Measurements from ENCODE around the gene ANO4. TPM values are rescaled to one million over a fixed set of nuclear protein-coding genes. Genes with fewer than 3 reads are reported as not detected.

Gene ANO4
- total and polyA plus RNA-seq, 2 of the 8 experiments (the other 6 are each of a cell fraction or from before 2014, with no cell fraction given) = 1.1 to 3.4 TPM

DNA sequence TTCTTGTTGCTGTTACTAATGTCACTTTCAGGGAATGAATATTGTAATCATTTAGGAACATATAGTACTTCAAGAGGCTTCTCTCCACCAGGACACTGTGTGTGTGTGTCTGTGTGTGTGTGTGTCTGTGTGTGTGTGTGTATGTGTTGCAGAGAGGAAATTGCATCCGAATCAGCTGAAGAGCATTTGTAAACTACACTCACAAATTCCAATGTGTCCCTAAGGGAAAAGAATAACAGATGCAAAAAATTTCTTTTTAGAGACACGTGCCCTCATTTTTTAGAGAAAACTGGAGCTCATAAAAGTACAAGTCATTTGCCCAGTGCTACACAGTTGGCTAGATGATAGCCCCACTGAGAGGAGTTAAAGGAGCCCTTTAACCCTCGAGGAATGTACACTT, 168.8 kb downstream of the ANO4 start:
- Histone ChIP-seq H3K23ac (ENCODE audit: insufficient read length) (no peak overlapping the region), H2BK15ac (ENCODE audit: low read length) (no peak overlapping the region), H2BK20ac (ENCODE audit: low read length) (no peak overlapping the region; the same call in 1 of the 2 replicates), H3K9ac (replicated peaks in 1 of 4; ENCODE audit: extremely low read depth in 1 of 4, low read depth in 3 of 4, low read length in 3 of 4) (no peak overlapping the region), H2BK12ac (ENCODE audit: low read depth, low read length) (no peak overlapping the region), H3K18ac (ENCODE audit: extremely low read depth, low read length) (no peak overlapping the region), H3K4me2 (ENCODE audit: insufficient read depth in 1 of 2, low read depth in 2 of 2, low read length in 2 of 2) (no peak overlapping the region), H4K5ac (ENCODE audit: insufficient read length, low read depth, low read length) (no peak overlapping the region), H2AFZ (ENCODE audit: low read length) (no peak overlapping the region), H4K20me1 (replicated peaks in 1 of 2; ENCODE audit: control insufficient read depth in 1 of 2, insufficient read depth in 2 of 2, low read length in 2 of 2) (no peaks in the 10 kb centered on the region), H3K23me2 (ENCODE audit: low read depth, low read length) (no peaks in the 10 kb centered on the region), H4K91ac (replicated peaks; ENCODE audit: insufficient read length, low read length) (no peak overlapping the region), H3K27ac (ENCODE audit: low read depth, low read length) (no peak overlapping the region), H2BK120ac (replicated peaks; ENCODE audit: low read depth, low read length) (no peak overlapping the region), H3K4me3 (ENCODE audit: extremely low read depth in 1 of 4, insufficient read depth in 2 of 4, low read depth in 3 of 4, low read length in 4 of 4) (no peak overlapping the region), H3K4me1 (replicated peaks in 1 of 4; ENCODE audit: control insufficient read depth in 3 of 4, insufficient read depth in 4 of 4, low read length in 3 of 4) (peaks cover 0 to 8% (median 3%) of the 10 kb centered on the region in 4 experiments; a peak in 2 of 7 replicates), H3K79me1 (ENCODE audit: low read depth, low read length) (no peaks in the 10 kb centered on the region), H3K56ac (replicated peaks; ENCODE audit: insufficient read length, low read depth, low read length) (no peak overlapping the region), H3K4ac (replicated peaks; ENCODE audit: insufficient read length, low read depth, low read length) (no peak overlapping the region), H3K9me3 (ENCODE audit: insufficient read depth in 2 of 2, low read depth in 1 of 2, low read length in 1 of 2) (no peaks in the 10 kb centered on the region; a peak in 1 of 4 replicates), H2AK5ac (ENCODE audit: low read depth, low read length) (no peak overlapping the region), H2BK5ac (ENCODE audit: low read depth, low read length) (no peak overlapping the region), H4K8ac (ENCODE audit: extremely low read depth, insufficient read depth, low read length) (no peak overlapping the region), H3K36me3 (ENCODE audit: control insufficient read depth in 2 of 4, insufficient read depth in 4 of 4, low read length in 3 of 4) (no peaks in the 10 kb centered on the region), H3K14ac (ENCODE audit: insufficient read length) (no peak overlapping the region), H3K79me2 (ENCODE audit: control insufficient read depth in 1 of 2, insufficient read depth in 2 of 2, low read length in 2 of 2) (no peaks in the 10 kb centered on the region), H3K27me3 (replicated peaks in 1 of 4; ENCODE audit: control insufficient read depth in 3 of 4, extremely low read depth in 1 of 4, insufficient read depth in 3 of 4, low read length in 3 of 4) (no peaks in the 10 kb centered on the region; a peak in 1 of 7 replicates)
- no peak for FAIRE-seq
- CTCF ChIA-PET (ENCODE audit: partially characterized antibody) = interaction anchor here (1.9 kb wide), 1 partner anchor 23 kb away, joined by 8 read pairs; no protein-coding TSS in a partner anchor
- WGBS, 2 experiments (ENCODE audit: extremely low coverage in 1 of 2, insufficient coverage in 1 of 2, insufficient read length in 1 of 2, insufficient replicate concordance in 2 of 2, low coverage in 1 of 2, low lambda C conversion rate in 2 of 2, missing lambda C conversion rate in 1 of 2) = 91% methylated on average over 3 of the region's 3 CpGs; no CpG with 5 or more reads in 1 of the 2 experiments
- TF ChIP-seq, protein P1, sequence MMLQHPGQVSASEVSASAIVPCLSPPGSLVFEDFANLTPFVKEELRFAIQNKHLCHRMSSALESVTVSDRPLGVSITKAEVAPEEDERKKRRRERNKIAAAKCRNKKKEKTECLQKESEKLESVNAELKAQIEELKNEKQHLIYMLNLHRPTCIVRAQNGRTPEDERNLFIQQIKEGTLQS (IDR thresholded peaks at IDR 0.05; ENCODE audit: insufficient read depth, low read depth, low read length) = no peak
- TF ChIP-seq NANOG (IDR thresholded peaks at IDR 0.05; ENCODE audit: insufficient read depth, low read depth, low read length, poor library complexity, severe bottlenecking) (no peak), KDM5A (IDR thresholded peaks at IDR 0.05; ENCODE audit: low read length) (no peak), SRF (IDR thresholded peaks at IDR 0.05; ENCODE audit: low read depth, low read length) (no peak), GTF2F1 (IDR thresholded peaks at IDR 0.05; ENCODE audit: borderline replicate concordance, low read depth, low read length) (no peak), POLR2A (IDR thresholded peaks at IDR 0.05; ENCODE audit: control extremely low read depth in 1 of 2, low read depth in 2 of 2, low read length in 2 of 2) (no peak), PHF8 (conservative IDR thresholded peaks at IDR 0.05; ENCODE audit: low read depth, low read length) (no peak), SP4 (IDR thresholded peaks at IDR 0.05; ENCODE audit: low read length) (no peak), CEBPB (IDR thresholded peaks at IDR 0.05; ENCODE audit: low read depth, low read length) (no peak), TBP (IDR thresholded peaks at IDR 0.05; ENCODE audit: low read depth, low read length) (no peak), CBX5 (IDR thresholded peaks at IDR 0.05; ENCODE audit: low read depth, low read length) (no peak), TCF12 (IDR thresholded peaks at IDR 0.05; ENCODE audit: low read depth, low read length) (no peak), KDM4A (IDR thresholded peaks at IDR 0.05; ENCODE audit: low read depth, low read length, severe bottlenecking) (no peak), SP2 (IDR thresholded peaks at IDR 0.05; ENCODE audit: low read length) (no peak), SIX5 (IDR thresholded peaks at IDR 0.05; ENCODE audit: low read depth, low read length) (no peak)
- POLR2A ChIA-PET (ENCODE audit: partially characterized antibody) = interaction anchor here (1.1 kb wide), 1 partner anchor 9 kb away, joined by 3 read pairs; no protein-coding TSS in a partner anchor
- no peak for DNase-seq (ENCODE audit: low read depth in 1 of 2, low spot score in 2 of 2)
